Tibial artery (tissue), 4 donors: ENCODE results near the gene MAPKAP1.

Source experiments
- DNase-seq, 2 donors: peaks; one replicate each; pipeline ENCODE4 v3.0.0-alpha.2; 2019
- H3K27ac ChIP-seq, 2 donors: fragments of 200-600 bp; sonication (generic) in 1 of 2; 1 replicate in 1 of 2; 2 replicates in 1 of 2; pipeline ENCODE4 v1.5.1; 2018 to 2019; ENCODE audit warnings: mild to moderate bottlenecking in 1 of 2
- H3K27me3 ChIP-seq, 2 donors: fragments of 200-600 bp; sonication (generic) in 1 of 2; one replicate each; pipeline versions ENCODE4 v1.5.1 to v1.6.0; 2016 to 2019
- H3K36me3 ChIP-seq, 3 donors: fragments of 200-600 bp; sonication (generic) in 2 of 3; one replicate each; pipeline ENCODE4 v1.5.1; 2016 to 2019; ENCODE audit warnings: mild to moderate bottlenecking in 2 of 3
- H3K4me1 ChIP-seq, 4 donors: fragments of 200-600 bp; sonication (generic) in 2 of 4; 1 replicate in 3 of 4; 2 replicates in 1 of 4; pipeline ENCODE4 v1.5.1; 2016 to 2019
- H3K4me3 ChIP-seq, 2 donors: fragments of 200-600 bp; sonication (generic) in 1 of 2; 1 replicate in 1 of 2; 2 replicates in 1 of 2; pipeline ENCODE4 v1.5.1; 2018 to 2019; ENCODE audit warnings: mild to moderate bottlenecking in 2 of 2
- H3K9me3 ChIP-seq, 3 donors: fragments of 200-600 bp; sonication (generic) in 1 of 3; one replicate each; pipeline ENCODE4 v1.5.1; 2016 to 2019
- CTCF ChIP-seq, 2 experiments: fragments of 200-600 bp in 1 of 2; fragments of 450-650 bp in 1 of 2; IDR thresholded peaks; one replicate each; pipeline ENCODE4 v1.5.1; 2017 to 2019; ENCODE audit warnings: antibody characterized with exemption in 2 of 2, mild to moderate bottlenecking in 1 of 2, moderate library complexity in 1 of 2
- intact Hi-C: fragments of 100-400 bp; cut with DNase I; formaldehyde crosslinking; loops from one replicate; pipeline ENCODE4 v1.15.0; 2023; ENCODE audit warnings: low total_unique reads

Gene MAPKAP1

GRCh38 chr9:125527471-125528002 lies 179.5 kb downstream of the MAPKAP1 start:
- intact Hi-C loops: no loop called here
- no peaks in the 10 kb centered on the region for H3K4me1 ChIP-seq
- H3K27me3 ChIP-seq: no peaks in the 10 kb centered on the region
- no peaks in the 10 kb centered on the region for H3K36me3 ChIP-seq
- no peak for DNase-seq
- TF ChIP-seq CTCF (IDR thresholded peaks at IDR 0.05): no peak
- H3K9me3 ChIP-seq: no peaks in the 10 kb centered on the region
- H3K4me3 ChIP-seq: no peak overlapping the region
- no peak overlapping the region for H3K27ac ChIP-seq

GRCh38 chr9:125525921-125526631 lies 180.9 kb downstream of the MAPKAP1 start:
- Histone ChIP-seq H3K4me3 (no peak overlapping the region), H3K27ac (no peak overlapping the region), H3K36me3 (no peaks in the 10 kb centered on the region), H3K4me1 (no peaks in the 10 kb centered on the region), H3K27me3 (no peaks in the 10 kb centered on the region), H3K9me3 (no peaks in the 10 kb centered on the region)
- DNase-seq: no peak
- TF ChIP-seq CTCF (IDR thresholded peaks at IDR 0.05): no peak
- intact Hi-C loops: no loop called here

GRCh38 chr9:125524583-125525355 lies 182.2 kb downstream of the MAPKAP1 start:
- no peaks in the 10 kb centered on the region for H3K36me3 ChIP-seq
- H3K9me3 ChIP-seq: no peaks in the 10 kb centered on the region
- no peak overlapping the region for H3K27ac ChIP-seq
- DNase-seq: no peak
- H3K4me3 ChIP-seq: no peak overlapping the region
- intact Hi-C loops: no loop called here
- H3K4me1 ChIP-seq: no peaks in the 10 kb centered on the region
- H3K27me3 ChIP-seq: no peaks in the 10 kb centered on the region
- no peak for TF ChIP-seq CTCF (IDR thresholded peaks at IDR 0.05)

GRCh38 chr9:125523681-125524080 lies 183.3 kb downstream of the MAPKAP1 start:
- H3K36me3 ChIP-seq: no peaks in the 10 kb centered on the region
- TF ChIP-seq CTCF (IDR thresholded peaks at IDR 0.05): no peak
- H3K27ac ChIP-seq: no peak overlapping the region
- DNase-seq: no peak
- H3K4me1 ChIP-seq: no peaks in the 10 kb centered on the region
- no peaks in the 10 kb centered on the region for H3K27me3 ChIP-seq
- H3K9me3 ChIP-seq: no peaks in the 10 kb centered on the region
- no peak overlapping the region for H3K4me3 ChIP-seq
- intact Hi-C loops: no loop called here

GRCh38 chr9:125522328-125522725 lies 184.7 kb downstream of the MAPKAP1 start:
- intact Hi-C loops: no loop called here
- H3K4me1 ChIP-seq: no peaks in the 10 kb centered on the region
- no peak overlapping the region for H3K4me3 ChIP-seq
- H3K9me3 ChIP-seq: no peaks in the 10 kb centered on the region
- H3K36me3 ChIP-seq: no peaks in the 10 kb centered on the region
- no peaks in the 10 kb centered on the region for H3K27me3 ChIP-seq
- DNase-seq: no peak
- TF ChIP-seq CTCF (IDR thresholded peaks at IDR 0.05): no peak
- no peak overlapping the region for H3K27ac ChIP-seq
